NOMO-1 treated with DMSO at 0.1 percent for 48 hours (cell line): Measurements from ENCODE around the gene TEPSIN.

Source experiments
- DNase-seq: peaks from one replicate; lab custom pipeline; 2025; ENCODE audit not compliant: unreplicated experiment; lab: John Stamatoyannopoulos, UW

The TEPSIN gene

DNA sequence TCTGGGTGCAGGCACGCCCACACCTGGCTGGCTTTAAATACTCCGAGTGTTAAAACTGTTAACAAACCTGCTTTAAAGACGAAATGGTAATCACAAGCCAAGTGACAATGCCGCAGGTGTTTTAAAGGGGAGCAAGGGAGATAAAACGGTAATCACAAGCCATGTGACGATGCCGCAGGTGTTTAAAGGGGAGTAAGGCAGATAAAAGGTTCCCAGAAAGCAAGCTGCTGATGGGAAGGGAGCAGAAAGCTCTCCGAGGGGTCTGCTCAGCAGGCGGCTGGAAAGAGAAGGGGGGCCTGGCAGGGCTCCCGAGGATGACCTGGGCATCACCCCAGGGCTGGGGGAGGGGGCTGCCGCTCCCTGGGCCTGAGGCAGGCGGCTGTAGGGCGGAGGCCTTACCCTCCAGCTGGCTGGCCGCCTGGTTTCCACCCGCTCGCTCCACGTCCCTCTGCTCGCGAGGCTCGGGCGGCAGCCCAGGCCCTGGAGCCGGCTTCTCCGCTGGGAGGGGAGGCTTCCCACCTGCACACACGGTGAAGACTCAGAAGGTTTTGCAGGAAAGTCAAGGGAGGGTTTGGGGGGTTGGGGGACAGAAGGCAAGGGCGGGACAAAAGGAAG, 12.3 kb upstream of the TEPSIN start:
- DNase-seq, result no peak

DNA sequence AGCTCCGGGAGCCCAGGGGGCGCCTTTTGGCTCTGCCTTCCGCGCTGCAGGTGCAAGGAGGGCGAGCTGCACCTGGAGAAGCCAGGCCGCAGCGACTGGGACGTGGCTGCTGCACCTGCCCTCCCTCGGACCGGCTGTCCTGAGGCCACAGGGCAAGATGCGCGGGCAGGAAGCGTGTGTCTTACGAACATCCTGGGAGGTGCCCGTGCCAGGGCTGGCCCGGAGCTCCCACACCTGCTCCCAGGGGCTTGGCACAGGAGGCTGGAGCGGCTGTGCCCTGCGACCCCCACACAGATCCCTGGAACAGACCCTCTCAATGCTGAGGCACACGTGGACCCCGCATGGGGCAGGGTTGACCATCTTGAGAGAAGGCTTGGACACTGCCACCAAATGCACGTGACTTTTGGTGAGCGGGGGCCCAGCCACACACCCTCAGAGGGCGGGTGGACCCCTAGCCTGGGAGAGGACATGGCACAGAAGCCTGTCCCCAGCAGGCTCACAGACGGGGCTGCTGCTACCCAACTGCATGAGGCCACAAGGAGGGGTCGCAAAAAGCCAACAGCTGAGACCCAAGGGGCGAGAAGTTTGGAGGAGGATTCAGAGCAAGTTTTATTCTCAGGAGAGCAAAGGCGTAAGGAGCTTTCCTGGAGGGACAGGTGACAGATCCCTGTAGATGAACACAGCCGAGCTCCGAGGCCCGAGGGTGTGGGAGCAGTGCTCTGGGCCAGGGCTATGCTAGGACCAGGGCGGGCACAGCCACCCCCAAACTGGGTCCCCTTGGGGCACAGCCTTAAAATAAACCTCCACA, 11.6 kb upstream of the TEPSIN start:
- no peak for DNase-seq

DNA sequence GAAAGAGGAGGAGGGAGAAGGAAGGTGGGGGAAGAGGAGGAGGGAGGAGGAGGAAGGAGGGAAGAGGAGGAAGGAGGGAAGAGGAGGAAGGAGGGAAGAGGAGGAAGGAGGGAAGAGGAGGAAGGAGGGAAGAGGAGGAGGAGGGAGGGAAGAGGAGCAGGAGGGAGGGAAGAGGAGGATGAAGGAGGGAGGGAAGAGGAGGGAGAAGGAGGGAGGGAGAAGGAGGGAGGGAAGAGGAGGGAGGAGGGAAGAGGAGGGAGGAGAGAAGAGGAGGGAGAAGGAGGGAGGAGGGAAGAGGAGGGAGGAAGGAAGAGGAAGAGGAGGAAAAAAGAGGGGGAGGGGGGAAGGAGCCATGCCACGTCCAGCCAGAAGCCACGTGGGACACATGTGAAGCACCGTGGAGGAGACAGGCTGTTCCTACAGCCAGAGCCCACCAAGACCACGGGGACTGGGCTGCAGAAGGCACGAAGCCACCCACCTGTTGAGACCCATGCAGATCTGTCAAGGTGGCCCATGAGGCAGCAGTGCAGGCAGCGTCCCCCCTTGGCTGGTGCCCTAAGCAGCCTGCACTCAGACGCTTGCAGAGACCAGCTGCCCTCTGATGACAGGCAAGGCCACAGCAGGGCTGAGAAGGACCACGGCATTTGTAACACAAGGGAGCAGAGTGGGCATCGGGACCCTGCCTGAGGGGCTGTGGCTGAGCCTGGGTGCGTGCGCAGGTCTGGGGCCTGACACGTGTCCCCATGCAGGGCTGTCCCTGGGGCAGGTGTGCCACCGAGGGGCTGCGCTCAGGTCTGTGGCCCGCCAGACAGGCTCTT, 10.6 kb upstream of the TEPSIN start:
- DNase-seq, result no peak

DNA sequence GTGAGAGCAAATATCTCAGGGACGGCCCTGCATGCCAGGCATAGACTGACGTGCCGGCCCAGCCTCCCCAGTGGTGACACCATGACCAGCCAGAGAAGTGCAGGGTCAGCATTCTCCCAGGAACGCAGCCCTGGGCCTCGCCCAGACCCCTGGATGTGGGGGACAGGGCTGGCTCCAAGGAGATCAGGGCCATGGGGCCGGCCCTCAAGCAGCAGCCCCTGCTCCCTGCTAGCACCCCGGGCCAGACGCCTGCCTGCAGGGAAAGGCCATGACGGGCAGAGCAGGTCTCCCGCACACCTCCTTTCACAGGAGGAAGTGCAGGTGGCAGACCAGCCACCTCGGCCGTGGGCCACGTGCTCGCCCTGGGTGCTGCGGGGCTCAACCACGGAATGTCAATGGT, 9.8 kb upstream of the TEPSIN start:
- no peak for DNase-seq

DNA sequence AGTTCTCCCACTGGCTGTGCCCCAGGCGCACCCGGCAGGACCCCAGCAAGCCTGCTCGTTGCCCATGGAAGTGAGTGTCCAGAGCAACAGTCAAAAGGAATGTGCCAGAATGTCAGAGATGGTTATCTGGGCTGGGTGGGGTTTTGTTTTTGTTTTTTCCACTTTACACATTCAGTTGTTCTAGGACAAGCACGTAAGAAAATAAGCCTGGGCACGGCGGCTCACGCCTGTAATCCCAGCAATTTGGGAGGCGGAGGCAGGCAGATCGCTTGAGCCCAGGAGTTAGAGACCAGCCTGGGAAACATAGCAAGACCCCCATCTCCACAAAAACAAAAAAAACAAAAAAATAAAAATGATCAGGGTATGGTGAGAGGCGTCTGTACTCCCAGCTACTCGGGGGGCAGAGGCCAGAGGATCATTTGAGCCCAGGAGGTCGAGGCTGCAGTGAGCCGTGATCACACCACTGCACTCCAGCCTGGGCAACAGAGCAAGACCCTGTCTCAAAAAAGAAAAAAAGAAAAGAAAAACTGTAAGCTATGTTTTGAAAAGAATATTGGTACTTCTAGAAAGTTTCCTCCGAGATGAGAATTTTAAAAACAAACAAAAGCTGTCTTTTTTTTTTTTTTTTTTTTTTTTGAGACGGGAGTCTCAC, 8.6 kb upstream of the TEPSIN start:
- no peak for DNase-seq

DNA sequence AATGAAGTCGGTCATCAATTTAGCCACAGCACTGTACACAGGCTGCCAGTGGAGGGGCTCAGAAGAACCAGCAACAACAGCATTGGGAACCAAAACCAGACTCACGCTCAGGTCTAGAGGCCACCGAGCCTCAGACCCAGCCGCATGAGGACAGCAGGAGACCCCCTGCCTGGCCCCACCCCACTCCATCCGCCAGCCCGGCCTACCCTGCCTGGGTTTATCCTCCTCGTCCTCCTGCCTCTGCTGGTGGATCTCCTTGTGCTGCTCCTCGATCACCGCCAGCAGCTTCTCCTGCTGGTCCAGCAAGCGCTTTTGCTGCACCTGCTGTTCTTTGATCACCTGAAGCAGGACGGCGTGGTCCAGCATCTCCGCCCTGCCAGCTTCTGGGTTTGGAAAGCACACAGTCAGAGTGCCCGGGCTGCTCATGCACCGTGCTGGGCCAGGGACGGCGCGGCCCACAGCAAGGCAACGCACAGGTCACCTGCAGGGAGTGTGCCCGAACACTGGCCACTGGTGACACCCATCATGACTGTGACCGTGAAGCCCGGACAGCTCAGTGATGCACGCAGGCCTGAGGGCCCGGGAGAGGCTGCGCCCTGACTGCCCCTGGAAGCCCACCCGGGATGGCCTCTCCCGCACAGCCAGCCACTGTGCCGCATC, 8.0 kb upstream of the TEPSIN start:
- DNase-seq, result no peak

DNA sequence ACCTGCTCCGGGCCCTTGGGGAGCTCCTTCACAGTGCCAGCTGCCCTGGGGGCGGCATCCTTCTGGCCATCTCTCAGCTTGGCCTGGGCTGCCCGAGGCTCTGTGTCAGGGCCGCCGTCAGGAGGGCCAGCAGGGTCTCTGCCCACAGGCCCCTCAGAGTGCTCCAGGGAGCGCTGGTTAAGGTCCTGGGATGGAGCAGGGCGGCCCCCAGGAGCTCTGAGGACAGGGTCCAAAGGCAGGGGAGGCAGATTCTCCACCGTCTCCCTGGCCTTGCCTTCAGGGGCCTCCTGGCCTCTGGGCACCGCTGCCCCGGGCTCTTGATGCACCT, 7.5 kb upstream of the TEPSIN start:
- no peak for DNase-seq

DNA sequence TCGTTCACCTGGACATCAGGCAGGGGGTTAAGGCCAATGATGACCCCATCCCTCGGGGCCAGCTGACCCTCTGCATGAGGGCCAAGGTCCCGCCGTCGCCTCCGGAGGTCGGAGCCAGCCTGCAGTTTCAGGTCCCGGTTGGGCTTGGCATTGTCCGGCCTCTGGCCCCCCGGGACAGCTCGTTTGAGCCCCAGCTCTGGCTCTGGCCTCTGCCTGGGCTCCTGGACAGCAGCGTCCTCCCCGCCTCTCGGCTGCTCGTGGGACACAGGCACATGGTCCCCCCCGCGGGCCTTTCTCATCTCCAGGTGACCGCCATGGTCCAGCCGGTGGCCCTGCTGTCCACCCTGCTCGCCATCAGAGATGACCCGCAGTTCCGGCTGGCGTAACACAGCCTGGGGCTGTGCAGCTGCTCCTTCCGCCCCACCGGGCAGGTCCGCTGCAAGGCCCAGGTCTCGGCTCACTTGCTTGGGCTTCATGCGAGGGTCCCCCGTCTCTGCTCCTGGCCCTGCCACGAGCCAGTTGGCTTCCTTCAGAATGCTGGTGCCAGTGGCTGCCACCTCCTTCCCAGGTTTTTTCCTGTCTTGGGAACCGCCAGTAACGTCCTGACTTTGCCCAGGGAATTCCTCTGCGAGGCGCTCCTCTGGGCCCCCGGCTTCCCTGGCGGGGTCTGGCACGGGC, 6.9 kb upstream of the TEPSIN start:
- no peak for DNase-seq

DNA sequence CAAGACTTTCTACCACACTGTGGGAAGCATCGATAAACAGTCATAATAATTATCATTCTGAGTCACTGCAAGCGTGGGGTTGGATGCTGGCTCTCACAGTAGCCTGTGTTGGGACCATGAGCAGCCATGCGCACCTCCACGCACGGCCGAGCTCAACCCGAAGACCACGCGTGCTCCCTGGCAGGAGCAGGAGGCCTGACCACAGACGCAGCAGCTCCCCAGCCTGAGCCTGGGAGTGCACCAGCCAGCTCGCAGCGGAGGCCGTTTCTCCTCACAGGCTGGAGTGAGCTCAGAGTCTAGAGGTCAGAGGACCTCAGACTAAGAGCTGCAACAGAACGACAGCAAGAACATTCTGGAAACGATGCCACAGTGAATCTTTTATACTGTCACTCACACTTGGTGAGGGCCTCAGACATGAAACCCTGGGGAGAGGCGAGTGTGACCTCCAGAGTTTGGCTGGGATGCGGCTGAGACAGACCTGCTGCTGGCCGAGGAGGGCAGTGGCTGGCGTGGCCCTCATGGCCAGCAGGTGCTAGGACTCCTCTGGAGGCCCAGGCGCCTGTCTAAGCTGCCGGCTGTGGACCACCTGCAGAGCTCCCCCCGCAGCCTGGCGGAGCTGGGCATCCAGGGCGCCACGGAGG, 6.3 kb upstream of the TEPSIN start:
- DNase-seq, result no peak

DNA sequence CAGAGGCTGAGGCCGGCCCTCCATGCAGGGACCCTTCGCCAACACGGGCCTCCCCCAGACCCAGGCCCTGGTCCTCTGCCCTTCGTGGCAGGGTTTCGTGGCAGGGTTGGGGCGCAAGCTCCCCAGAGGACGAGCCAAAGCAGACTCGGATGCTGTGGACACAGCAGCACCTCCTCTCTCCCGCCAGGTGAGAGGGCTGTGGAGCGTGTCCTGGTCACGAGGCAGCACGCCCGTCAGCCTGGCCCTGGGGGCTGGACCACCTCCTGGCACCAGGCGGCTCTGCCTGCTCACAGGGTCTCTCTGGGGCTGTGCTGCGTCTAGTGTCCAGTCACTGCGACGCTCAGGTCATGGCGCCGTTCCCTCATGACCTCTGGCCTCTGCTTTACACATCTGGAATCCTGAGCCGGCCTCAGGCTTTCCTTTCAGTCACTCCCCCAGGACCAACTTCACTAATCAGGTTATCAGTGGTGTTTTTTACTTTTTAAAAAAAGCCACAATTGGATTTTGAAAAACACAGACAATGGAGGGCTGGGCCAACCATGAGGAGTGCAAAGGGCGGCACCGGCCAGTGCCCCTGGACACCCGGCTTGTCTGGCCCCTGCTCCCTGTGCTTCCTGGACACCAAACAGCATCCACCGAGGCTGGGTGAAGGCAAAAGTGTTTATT, 5.6 kb upstream of the TEPSIN start:
- no peak for DNase-seq

DNA sequence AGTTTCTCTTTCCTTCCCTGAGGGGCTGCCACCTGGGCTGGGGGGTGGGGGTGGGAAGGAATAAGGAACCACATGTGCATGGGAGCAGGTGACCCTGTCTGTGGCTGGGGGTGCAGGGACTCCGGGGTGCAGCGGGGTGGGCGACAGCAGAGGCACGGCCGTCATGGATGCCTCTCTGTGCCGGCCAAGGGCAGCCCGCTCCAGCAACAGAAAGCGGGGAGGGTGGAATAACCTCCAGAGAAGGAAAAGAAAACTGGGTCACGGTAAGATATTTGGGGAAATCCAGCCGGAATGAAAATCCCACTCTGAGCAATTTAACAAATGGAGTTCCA, 4.4 kb upstream of the TEPSIN start:
- DNase-seq, result no peak

DNA sequence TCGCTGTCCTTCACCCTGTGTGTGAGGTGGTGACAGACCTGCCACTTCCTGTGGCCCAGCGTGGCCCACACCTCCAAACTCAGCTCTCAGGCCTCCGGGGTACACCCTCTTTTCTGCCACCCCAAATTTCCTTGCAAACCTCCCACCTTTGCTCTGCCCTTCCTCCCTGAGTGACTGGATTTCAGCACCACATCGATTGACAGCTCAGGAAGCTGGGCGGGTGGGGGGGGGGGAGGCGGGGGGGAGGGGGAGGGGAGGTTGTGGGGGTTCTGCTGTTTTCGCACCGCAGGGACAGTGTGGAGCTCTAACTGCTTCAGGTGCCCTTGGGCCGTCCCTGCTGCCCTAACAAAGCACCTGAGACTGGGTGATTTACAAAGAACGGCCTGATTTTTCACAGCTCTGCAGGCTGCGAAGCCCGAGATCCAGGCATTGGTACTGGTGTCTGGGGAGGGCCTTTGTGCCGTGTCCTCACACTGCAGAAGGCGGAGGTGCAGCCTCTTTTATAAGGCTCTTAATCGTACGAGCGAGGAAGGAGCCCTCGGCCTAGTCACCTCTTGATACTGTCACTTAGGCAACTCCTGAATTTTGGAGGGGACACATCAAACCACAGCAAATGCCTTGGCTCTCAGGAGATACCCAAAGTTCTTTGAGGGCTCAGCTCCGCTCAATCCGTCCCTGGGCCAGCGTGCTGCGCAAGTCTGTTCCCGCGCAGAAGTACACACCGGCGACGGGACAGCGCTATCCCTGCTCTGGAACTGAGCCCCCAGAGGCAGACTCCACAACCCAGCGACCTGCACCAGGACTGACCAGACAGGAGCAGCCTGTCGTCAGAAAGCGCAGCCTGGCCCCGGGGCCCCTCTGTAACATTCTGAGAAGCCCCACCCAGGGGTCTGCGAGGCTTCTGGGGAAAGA, 3.8 kb upstream of the TEPSIN start:
- no peak for DNase-seq

DNA sequence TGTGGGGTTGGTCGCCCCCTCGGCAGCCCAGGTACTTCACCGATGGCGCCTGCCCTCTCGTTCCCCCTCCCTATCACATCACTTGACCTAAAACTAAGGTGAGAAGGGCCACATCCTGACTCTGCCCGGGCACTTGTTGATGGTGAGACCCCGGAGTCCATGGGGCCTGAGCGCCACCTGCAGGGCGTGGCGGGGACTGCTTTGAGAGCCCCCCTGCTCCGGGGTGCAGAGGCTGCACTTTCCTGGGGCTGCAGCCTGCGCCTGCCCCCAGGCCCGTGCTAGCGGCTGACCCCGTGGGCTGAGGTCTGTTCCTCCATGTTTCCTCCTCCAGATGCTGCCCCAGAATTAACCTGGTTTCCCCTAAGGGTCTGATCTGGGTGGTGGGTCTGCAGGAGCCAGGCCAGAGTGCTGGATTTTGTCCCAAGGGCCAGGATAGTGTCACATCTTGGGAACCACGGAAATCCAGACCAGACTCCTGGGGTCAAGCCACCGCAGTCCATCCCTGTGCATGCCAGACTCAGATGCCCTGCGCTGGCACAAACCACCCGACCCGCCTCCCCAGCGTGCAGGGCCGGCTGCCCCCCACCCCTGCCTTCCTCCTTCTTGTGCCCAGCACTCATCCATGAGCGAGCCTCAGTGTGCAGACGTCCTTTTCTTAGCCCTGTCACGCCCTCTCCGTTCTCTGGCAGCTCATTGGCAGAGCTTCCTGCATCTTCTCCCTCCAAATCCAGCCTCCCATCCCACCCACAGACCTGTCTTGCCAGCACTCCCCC, 3.0 kb upstream of the TEPSIN start:
- peak; percentile 53 for DNase-seq

DNA sequence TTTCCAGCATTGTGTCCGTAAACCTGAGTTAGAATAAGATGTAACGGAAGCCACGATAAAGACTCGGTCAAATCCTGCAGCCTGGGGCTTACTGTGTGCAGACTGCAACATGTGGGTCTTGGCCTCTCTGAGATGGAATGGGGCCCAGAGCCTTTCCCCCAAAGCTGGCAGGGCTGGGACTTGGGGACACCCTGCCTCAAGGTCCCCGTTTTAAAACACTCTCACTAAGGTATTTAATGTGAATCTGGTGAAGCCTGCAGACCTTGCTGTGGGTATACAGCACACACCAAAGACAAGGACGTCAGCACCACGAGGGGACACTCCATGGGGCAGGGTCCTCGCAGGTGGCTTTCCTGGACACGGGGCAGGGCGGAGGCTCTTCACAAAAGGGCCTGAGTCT, 2.3 kb upstream of the TEPSIN start:
- DNase-seq, result no peak

DNA sequence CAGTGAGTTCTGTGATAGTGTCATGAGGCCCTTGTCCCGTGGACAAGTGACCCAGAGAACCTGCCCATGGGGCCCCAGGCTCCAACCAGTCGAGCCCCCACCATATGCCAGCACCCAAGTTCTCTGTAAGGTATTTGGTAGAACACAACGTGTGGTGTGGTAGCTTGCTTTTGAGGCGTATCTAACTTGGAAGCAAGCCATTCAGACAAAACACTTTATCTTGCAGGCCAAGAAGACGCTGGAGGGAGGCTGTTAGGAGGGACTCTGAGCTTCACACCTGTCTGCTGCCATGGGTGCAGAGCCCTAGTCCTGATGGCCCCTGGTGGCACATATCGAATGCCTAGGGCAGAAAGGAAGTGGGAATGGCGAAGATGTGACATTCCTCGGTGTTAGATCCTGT, 1.9 kb upstream of the TEPSIN start:
- DNase-seq, result no peak

DNA sequence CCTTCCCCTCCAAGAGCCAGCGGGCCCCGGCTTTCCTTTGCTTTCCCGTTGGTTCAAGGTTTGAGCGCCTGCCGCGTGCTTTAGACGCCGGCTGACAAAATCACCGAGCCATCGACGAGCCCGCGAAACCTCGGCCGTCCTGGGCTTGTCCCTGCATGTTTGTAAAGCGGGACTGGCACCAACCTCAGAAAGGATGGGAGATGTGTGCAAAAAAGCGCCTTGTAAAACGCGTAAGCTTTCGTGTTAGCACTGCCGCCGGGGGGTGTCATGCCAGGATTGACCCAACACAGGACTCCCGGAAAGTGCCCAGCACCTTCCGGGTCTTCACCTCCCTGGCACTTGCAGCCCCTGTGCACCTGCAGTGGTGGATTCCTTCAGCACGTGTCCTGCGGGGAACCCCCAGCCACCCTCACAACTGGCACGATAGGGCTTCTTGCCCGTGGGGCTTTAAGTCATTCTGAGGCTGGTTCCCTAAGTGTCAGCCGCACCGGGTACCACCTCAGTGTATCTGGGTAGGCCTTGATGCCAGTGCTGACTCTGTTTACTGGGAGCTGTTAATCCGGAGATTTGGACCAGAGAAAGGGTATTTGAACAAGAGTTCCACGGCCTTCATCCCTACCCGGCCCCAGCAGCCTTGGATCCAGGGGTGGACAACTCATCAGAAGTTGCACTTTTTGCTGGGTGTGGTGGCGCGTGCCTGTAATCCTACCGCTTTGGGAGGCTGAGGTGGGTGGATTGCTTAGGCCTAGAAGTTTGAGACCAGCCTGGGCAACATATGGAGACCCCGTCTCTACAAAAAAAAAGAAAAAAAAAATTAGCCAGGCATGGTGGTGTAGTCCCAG, 1.1 kb upstream of the TEPSIN start:
- DNase-seq, result peak; percentile 16

DNA sequence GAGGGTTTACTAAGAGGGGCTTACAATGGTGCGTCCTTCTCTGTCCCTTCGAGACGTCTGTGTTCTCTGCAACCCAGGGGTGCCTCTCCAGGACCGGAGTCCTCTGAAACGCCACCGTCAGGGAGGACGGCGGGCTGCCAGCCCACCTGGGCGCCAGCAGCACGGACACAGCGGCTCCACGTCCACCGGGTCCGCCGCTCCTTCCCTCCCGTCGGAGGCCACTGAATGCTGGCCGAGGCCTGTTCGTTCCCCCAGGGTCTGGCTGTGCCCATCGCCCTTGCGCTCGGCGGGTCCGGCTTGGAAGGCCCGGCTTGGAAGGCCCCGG, 403 bp downstream of the TEPSIN start:
- no peak for DNase-seq
